CD4-positive, CD25-positive, alpha-beta regulatory T cell (primary cell): ENCODE results near the gene TLE3. TPM values are rescaled to one million over a fixed set of nuclear protein-coding genes. Genes with fewer than 3 reads are reported as not detected.

ENCODE experiments used
- ATAC-seq, 2 donors: fragments of 150-1000 bp; cut with Tn5 transposase; one replicate each; pipeline ENCODE4 v1.10.0; 2021; ENCODE audit warnings: low read depth in 2 of 2, moderate number of reproducible peaks in 2 of 2, moderate library complexity in 1 of 2
- DNase-seq, 3 donors: peaks; one replicate each; pipeline versions ENCODE4 v3.0.0 to v3.0.0-alpha.2; 2012 to 2022; ENCODE audit warnings: mixed read lengths in 1 of 3
- H3K27ac ChIP-seq: one replicate; pipeline ENCODE4 v1.7.0; 2013; ENCODE audit warnings: mild to moderate bottlenecking, low read length; ENCODE audit not compliant: insufficient read depth, poor library complexity, severe bottlenecking
- H3K27me3 ChIP-seq: one replicate; pipeline ENCODE4 v1.7.0; 2013; ENCODE audit warnings: low read length; ENCODE audit not compliant: control insufficient read depth, insufficient read depth
- H3K36me3 ChIP-seq: one replicate; pipeline ENCODE4 v1.7.0; 2013; ENCODE audit warnings: mild to moderate bottlenecking, low read length, moderate library complexity; ENCODE audit not compliant: control insufficient read depth, insufficient read depth
- H3K4me1 ChIP-seq: 2 replicates; pipeline ENCODE4 v1.7.0; 2013; ENCODE audit warnings: mild to moderate bottlenecking, low read length; ENCODE audit not compliant: insufficient read depth, control insufficient read depth, poor library complexity, severe bottlenecking
- H3K4me3 ChIP-seq: one replicate; pipeline ENCODE4 v1.7.0; 2013; ENCODE audit warnings: low read depth, mild to moderate bottlenecking, low read length, moderate library complexity
- H3K9me3 ChIP-seq, 2 experiments: 1 replicate in 1 of 2; 2 replicates in 1 of 2; pipeline ENCODE4 v1.7.0; 2013; ENCODE audit warnings: low read length in 2 of 2, mild to moderate bottlenecking in 1 of 2, moderate library complexity in 1 of 2; ENCODE audit not compliant: control insufficient read depth in 2 of 2
- H3K27ac Mint-ChIP-seq, 3 donors: one replicate each; pipeline ENCODE4 v1.8.0; 2020 to 2022; ENCODE audit warnings: mild to moderate bottlenecking in 3 of 3, mixed read lengths in 3 of 3, moderate library complexity in 2 of 3
- H3K27me3 Mint-ChIP-seq: one replicate; pipeline ENCODE4 v1.8.0; 2022; ENCODE audit warnings: mild to moderate bottlenecking, mixed read lengths
- H3K36me3 Mint-ChIP-seq: one replicate; pipeline ENCODE4 v1.8.0; 2020; ENCODE audit warnings: mixed read lengths
- H3K4me1 Mint-ChIP-seq, 4 donors: one replicate each; pipeline ENCODE4 v1.8.0; 2020 to 2022; ENCODE audit warnings: mixed read lengths in 4 of 4, mild to moderate bottlenecking in 1 of 4
- H3K4me3 Mint-ChIP-seq, 4 donors: one replicate each; pipeline ENCODE4 v1.8.0; 2020 to 2022; ENCODE audit warnings: mild to moderate bottlenecking in 4 of 4, mixed read lengths in 4 of 4, moderate library complexity in 3 of 4
- H3K9me3 Mint-ChIP-seq, 7 donors: one replicate each; pipeline ENCODE4 v1.8.0; 2020 to 2022; ENCODE audit warnings: mixed read lengths in 7 of 7, mild to moderate bottlenecking in 3 of 7, moderate library complexity in 2 of 7
- polyA plus RNA-seq, 4 donors: library from polyadenylated mRNA; unstranded; fragments of 300-500 nt; fragmentation: Illumina TruSeq; gene quantifications; one replicate each; pipeline ENCODE4 v1.2.3, GENCODE V29; 2021
- total RNA-seq: library from RNA; stranded (reverse); gene quantifications from one replicate; pipeline ENCODE4 v1.2.3, GENCODE V29; 2022

TLE3 gene
- total and polyA plus RNA-seq, 5 donors from 2014 or later, result 8.4 to 115 (median 12.7) TPM

DNA sequence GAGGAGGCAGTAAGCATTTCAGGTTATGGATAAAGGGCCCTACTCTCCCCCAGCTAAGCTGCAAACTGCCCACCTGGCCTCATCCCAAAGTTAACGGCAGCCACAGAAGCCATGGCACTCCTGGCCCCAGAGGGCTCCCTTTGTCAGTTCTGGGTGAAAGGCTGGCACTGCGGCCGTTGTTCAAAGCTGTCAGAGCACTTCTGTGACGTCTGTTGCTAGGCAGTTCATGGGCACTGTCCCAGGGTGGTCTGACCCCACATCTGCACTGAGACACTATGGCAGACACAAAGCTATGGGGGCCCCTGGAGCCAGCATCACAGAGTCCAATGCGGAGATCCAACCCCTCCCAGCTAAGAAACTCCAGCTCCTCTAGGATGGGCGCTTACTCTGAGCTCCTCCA is 30.0 kb downstream of the TLE3 start:
- Histone ChIP-seq H3K27me3 (no peaks in the 10 kb centered on the region), H3K4me3 (no peak overlapping the region), H3K27ac (no peak overlapping the region), H3K9me3 (no peaks in the 10 kb centered on the region), H3K36me3 (peaks cover 88% of the 10 kb centered on the region), H3K4me1 (no peaks in the 10 kb centered on the region)
- ATAC-seq, result no peak
- no peak for DNase-seq
- Mint-ChIP-seq H3K4me3 (no peak overlapping the region), H3K9me3 (no peaks in the 10 kb centered on the region), H3K36me3 (peaks cover 36% of the 10 kb centered on the region), H3K27ac (peak overlapping the region in 1 of 3 donors; percentile 62), H3K4me1 (peaks cover 7 to 14% (median 9%) of the 10 kb centered on the region in 4 donors), H3K27me3 (no peaks in the 10 kb centered on the region)

DNA sequence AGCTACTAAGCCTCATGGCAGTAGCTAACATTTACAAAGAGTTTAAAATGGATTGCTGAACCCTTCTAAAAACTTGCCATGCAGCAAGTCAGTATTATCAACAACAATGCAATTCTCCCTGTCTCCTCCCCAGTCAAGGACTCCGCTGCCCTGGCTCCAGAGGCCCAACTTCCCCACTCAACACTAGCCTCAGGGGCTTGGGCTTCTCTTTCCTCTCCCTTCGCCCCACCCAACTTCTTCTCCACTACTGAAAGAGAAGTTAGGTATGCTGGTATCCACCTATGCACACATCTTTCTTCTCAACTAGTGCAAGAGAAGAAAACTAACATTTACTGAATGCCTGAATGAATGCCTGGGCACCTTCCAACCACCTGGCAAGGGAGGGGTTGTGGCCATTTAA is 30.7 kb downstream of the TLE3 start:
- peak overlapping the region in 2 of 3 donors; percentile 17 to 62 for H3K27ac Mint-ChIP-seq
- Histone ChIP-seq H3K4me1 (no peaks in the 10 kb centered on the region), H3K36me3 (peaks cover 86% of the 10 kb centered on the region), H3K27me3 (no peaks in the 10 kb centered on the region), H3K4me3 (no peak overlapping the region), H3K27ac (no peak overlapping the region), H3K9me3 (no peaks in the 10 kb centered on the region)
- peaks cover 33% of the 10 kb centered on the region for H3K36me3 Mint-ChIP-seq
- no peaks in the 10 kb centered on the region for H3K27me3 Mint-ChIP-seq
- H3K4me1 Mint-ChIP-seq, result peaks cover 7 to 14% (median 9%) of the 10 kb centered on the region in 4 donors
- ATAC-seq, result no peak
- no peak overlapping the region for H3K4me3 Mint-ChIP-seq
- DNase-seq, result no peak
- no peaks in the 10 kb centered on the region for H3K9me3 Mint-ChIP-seq

DNA sequence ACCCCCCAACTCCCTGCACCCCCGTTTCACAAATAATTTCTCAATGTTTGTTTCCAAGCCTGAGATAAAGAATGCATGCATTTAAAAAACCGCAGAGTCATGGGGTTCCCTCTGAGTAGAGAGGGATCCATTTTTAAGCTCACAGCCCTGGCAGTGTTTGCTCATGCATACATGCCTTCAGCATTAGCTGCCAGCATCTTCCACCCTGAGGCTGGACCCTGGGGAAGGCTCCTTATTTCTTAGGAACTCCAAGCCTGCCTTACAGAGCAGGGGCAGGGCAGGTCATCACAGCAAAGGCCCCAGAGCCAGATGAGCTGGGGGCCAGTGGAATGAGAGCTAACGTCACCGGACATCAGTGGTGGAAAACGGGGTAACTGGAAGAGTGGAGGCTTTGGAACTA is 31.3 kb downstream of the TLE3 start:
- Histone ChIP-seq H3K9me3 (no peaks in the 10 kb centered on the region), H3K4me1 (no peaks in the 10 kb centered on the region), H3K36me3 (peaks cover 85% of the 10 kb centered on the region), H3K4me3 (no peak overlapping the region), H3K27ac (no peak overlapping the region), H3K27me3 (no peaks in the 10 kb centered on the region)
- peaks cover 7 to 14% (median 9%) of the 10 kb centered on the region in 4 donors for H3K4me1 Mint-ChIP-seq
- DNase-seq, result no peak
- H3K36me3 Mint-ChIP-seq, result peaks cover 33% of the 10 kb centered on the region
- H3K9me3 Mint-ChIP-seq, result no peaks in the 10 kb centered on the region
- peak overlapping the region in 1 of 3 donors; percentile 47 for H3K27ac Mint-ChIP-seq
- H3K4me3 Mint-ChIP-seq, result no peak overlapping the region
- H3K27me3 Mint-ChIP-seq, result no peaks in the 10 kb centered on the region
- ATAC-seq, result no peak

DNA sequence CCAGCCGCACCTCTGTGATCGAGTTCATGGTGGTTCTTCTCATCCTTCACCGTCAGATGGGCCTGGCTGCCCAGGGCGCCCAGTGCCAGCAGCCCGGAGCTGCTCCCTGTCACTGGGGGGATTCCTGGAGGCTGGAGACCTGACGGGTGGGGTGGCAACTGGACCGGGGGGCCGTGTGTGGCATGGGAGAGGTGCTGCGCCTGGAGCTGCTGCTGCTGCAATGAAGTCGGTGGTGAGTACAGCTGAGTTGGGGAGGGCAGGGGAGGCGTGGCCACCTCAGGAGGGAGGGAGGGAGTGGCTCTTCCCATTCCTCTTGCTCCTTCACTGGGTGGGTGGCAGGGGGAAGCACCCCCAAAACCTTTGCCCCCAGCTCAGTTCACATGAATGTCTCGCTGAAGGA is 31.7 kb downstream of the TLE3 start:
- Mint-ChIP-seq H3K27me3 (no peaks in the 10 kb centered on the region), H3K36me3 (peaks cover 30% of the 10 kb centered on the region), H3K9me3 (no peaks in the 10 kb centered on the region), H3K27ac (no peak overlapping the region), H3K4me3 (no peak overlapping the region), H3K4me1 (peaks cover 7 to 10% (median 8%) of the 10 kb centered on the region in 4 donors)
- Histone ChIP-seq H3K36me3 (peaks cover 85% of the 10 kb centered on the region), H3K27ac (no peak overlapping the region), H3K4me3 (no peak overlapping the region), H3K9me3 (no peaks in the 10 kb centered on the region), H3K27me3 (no peaks in the 10 kb centered on the region), H3K4me1 (no peaks in the 10 kb centered on the region)
- ATAC-seq, result no peak
- DNase-seq, result no peak

DNA sequence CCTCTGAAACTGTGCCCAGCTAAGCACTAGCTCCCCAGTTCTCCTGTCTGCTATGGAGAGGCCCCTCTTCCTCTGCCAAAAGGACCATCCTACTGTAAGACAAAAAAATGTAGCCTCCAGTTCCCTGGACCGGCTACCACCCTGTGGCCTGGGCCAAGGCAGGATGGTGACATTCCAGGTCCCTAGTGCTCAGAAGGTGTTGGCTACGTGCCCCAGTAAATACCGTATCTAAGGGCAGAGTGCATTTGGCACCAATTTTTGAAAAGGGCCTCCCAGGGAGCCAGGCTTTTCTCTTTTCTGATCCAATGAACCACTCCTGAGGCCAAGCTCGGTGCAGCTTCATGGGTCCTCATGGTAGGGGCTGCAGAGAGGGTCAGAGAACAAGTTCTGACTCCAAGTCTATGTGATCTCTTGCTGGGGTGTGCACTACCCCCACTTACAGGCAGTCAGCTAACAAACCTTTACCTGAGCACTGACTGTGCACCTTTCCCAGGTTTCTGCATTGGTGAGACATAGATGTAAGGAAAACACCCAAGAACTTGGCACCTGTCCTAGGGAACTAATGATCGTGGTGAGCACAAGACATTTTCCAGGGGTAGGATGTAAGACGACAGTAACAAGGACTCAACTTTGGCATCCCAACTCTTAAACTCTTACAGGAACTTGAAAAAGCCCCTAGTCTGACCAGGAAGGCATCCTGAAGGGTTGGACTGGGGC is 32.6 kb downstream of the TLE3 start:
- Mint-ChIP-seq H3K4me3 (no peak overlapping the region), H3K27me3 (no peaks in the 10 kb centered on the region), H3K27ac (no peak overlapping the region), H3K36me3 (peaks cover 27% of the 10 kb centered on the region), H3K4me1 (peaks cover 4 to 8% (median 7%) of the 10 kb centered on the region in 4 donors), H3K9me3 (no peaks in the 10 kb centered on the region)
- Histone ChIP-seq H3K27ac (no peak overlapping the region), H3K9me3 (no peaks in the 10 kb centered on the region), H3K4me1 (no peaks in the 10 kb centered on the region), H3K4me3 (no peak overlapping the region), H3K27me3 (no peaks in the 10 kb centered on the region), H3K36me3 (peaks cover 84% of the 10 kb centered on the region)
- ATAC-seq (no peak), DNase-seq (no peak)

DNA sequence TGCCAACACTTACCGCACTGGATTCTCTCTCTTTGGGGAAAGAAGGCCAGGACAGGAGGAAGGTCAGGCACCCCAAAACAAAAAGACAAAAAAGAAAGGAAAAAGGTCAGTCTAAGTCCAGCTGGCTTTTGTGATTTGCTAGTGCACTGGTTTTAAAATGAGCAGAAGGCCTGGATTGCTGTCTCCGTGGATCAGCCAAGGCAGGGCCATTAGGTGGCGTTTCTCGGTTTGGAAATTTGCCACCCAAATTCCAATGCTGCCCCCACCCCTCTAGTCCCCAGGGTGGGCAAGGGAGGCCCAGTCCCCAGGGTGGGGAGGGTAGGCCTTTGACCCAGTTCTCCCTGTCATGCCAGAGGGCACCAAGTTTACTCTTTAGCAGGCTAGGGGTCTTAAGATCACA is 33.3 kb downstream of the TLE3 start:
- H3K27me3 ChIP-seq, result no peaks in the 10 kb centered on the region
- no peaks in the 10 kb centered on the region for H3K4me1 ChIP-seq
- H3K9me3 ChIP-seq, result no peaks in the 10 kb centered on the region
- peaks cover 85% of the 10 kb centered on the region for H3K36me3 ChIP-seq
- no peaks in the 10 kb centered on the region for H3K9me3 Mint-ChIP-seq
- no peaks in the 10 kb centered on the region for H3K27me3 Mint-ChIP-seq
- H3K4me3 Mint-ChIP-seq, result no peak overlapping the region
- peaks cover 27% of the 10 kb centered on the region for H3K36me3 Mint-ChIP-seq
- H3K4me3 ChIP-seq, result no peak overlapping the region
- peaks cover 0 to 8% (median 6%) of the 10 kb centered on the region in 4 donors for H3K4me1 Mint-ChIP-seq
- no peak overlapping the region for H3K27ac ChIP-seq
- H3K27ac Mint-ChIP-seq, result no peak overlapping the region
- ATAC-seq (no peak), DNase-seq (no peak)

DNA sequence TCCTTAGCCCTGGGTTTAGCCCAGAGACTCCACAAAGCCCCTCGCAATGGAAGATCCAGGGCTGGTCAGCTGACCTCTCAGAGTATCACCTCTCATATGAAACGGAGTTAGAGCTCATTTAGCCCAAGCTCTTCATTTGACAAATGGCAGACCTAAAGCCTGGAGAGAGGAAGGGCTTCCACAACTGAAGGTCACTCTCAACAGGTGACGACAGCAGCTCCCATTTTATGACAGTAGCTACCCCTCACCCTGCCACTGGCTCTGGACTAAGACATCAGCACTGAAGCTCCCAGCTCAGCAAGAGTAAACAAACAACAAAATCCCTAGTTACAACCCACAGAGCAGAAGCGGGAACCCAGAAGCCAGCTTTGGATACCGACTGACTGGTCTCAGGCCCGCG is 33.7 kb downstream of the TLE3 start:
- H3K27ac Mint-ChIP-seq, result no peak overlapping the region
- peaks cover 0 to 8% (median 5%) of the 10 kb centered on the region in 4 donors for H3K4me1 Mint-ChIP-seq
- H3K27me3 Mint-ChIP-seq, result no peaks in the 10 kb centered on the region
- Histone ChIP-seq H3K27ac (no peak overlapping the region), H3K4me3 (no peak overlapping the region), H3K4me1 (no peaks in the 10 kb centered on the region), H3K27me3 (no peaks in the 10 kb centered on the region), H3K36me3 (peaks cover 85% of the 10 kb centered on the region), H3K9me3 (no peaks in the 10 kb centered on the region)
- no peaks in the 10 kb centered on the region for H3K9me3 Mint-ChIP-seq
- ATAC-seq (no peak), DNase-seq (no peak)
- peaks cover 27% of the 10 kb centered on the region for H3K36me3 Mint-ChIP-seq
- no peak overlapping the region for H3K4me3 Mint-ChIP-seq

DNA sequence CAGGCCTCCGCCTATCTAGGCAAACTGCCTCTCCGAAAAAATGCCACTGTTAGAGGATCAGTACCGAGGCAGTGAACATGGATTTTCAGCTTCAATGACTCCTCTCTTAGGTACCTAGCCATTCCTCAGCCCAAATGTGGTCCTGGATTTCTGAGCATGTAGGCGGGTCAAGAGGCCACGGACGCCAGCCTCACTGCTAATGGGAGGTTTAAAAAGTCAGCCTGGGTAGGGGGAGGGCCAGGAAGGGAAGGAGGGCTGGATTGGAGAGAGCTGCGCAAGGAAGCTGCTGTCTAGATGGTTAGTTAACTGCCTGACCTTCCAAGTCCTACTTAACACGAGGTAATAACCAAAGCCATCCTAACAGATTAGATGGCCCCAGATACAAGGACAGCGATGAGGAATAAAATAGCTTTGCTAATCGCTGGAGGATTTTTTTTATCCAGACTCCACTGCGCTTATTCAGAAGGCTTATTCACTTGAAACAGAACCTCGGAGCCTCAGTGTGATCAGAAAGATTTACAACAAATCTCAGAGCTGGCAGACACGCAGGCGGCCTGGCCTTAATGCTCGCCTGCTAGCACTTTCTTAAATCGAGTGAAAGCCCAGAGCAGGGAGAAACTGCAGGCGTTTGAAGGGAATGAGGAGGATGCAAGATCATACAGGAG is 34.3 kb downstream of the TLE3 start:
- H3K4me1 Mint-ChIP-seq, result peaks cover 0 to 2% (median 1%) of the 10 kb centered on the region in 4 donors
- ATAC-seq (no peak), DNase-seq (no peak)
- H3K27me3 Mint-ChIP-seq, result no peaks in the 10 kb centered on the region
- Histone ChIP-seq H3K27ac (no peak overlapping the region), H3K4me3 (no peak overlapping the region), H3K36me3 (peaks cover 87% of the 10 kb centered on the region), H3K4me1 (no peaks in the 10 kb centered on the region), H3K9me3 (no peaks in the 10 kb centered on the region), H3K27me3 (no peaks in the 10 kb centered on the region)
- H3K9me3 Mint-ChIP-seq, result no peaks in the 10 kb centered on the region
- H3K36me3 Mint-ChIP-seq, result peaks cover 27% of the 10 kb centered on the region
- peak overlapping the region in 2 of 3 donors; percentile 20 to 69 for H3K27ac Mint-ChIP-seq
- H3K4me3 Mint-ChIP-seq, result no peak overlapping the region
